IMR-90 (cell line): ENCODE results near the gene NEGR1.

ENCODE experiments used
- BHLHE40 ChIP-seq: fragments of 150-350 bp; IDR thresholded peaks from 2 replicates; pipeline ENCODE4 v1.6.1; 2016; ENCODE audit warnings: mild to moderate bottlenecking, low read depth, low read length
- CEBPB ChIP-seq: IDR thresholded peaks from 2 replicates; pipeline ENCODE4 v1.6.1; 2012; ENCODE audit warnings: low read depth, low read length, improper control_type of control experiment
- CHD1 ChIP-seq: IDR thresholded peaks from 2 replicates; pipeline ENCODE4 v1.6.1; 2012; ENCODE audit warnings: low read depth, low read length, improper control_type of control experiment
- MAFK ChIP-seq: IDR thresholded peaks from 2 replicates; pipeline ENCODE4 v1.6.1; 2012; ENCODE audit warnings: low read depth, low read length, improper control_type of control experiment
- MXI1 ChIP-seq: IDR thresholded peaks from 2 replicates; pipeline ENCODE4 v1.6.1; 2012; ENCODE audit warnings: low read depth, mild to moderate bottlenecking, low read length, moderate library complexity, borderline replicate concordance
- NFE2L2 ChIP-seq: fragments of 150-350 bp; IDR thresholded peaks from 2 replicates; pipeline ENCODE4 v1.6.1; 2016; ENCODE audit warnings: low read depth, mild to moderate bottlenecking, low read length
- POLR2A ChIP-seq: IDR thresholded peaks from 2 replicates; pipeline ENCODE4 v1.6.1; 2012; ENCODE audit warnings: mild to moderate bottlenecking, low read depth, low read length
- RAD21 ChIP-seq: IDR thresholded peaks from 2 replicates; pipeline ENCODE4 v1.6.1; 2012; ENCODE audit warnings: low read length, improper control_type of control experiment
- RCOR1 ChIP-seq: IDR thresholded peaks from 2 replicates; pipeline ENCODE4 v1.6.1; 2012; ENCODE audit warnings: mild to moderate bottlenecking, low read length, improper control_type of control experiment; ENCODE audit not compliant: insufficient replicate concordance
- RFX5 ChIP-seq: IDR thresholded peaks from 2 replicates; pipeline ENCODE4 v1.8.0; 2012; ENCODE audit warnings: low read depth, mild to moderate bottlenecking, low read length, moderate library complexity
- SMC3 ChIP-seq: fragments of 150-350 bp; IDR thresholded peaks from 2 replicates; pipeline ENCODE4 v1.6.1; 2016; ENCODE audit warnings: low read depth, mild to moderate bottlenecking, antibody characterized with exemption, low read length, moderate library complexity
- TF ChIP-seq, protein P1 (sequence below): conservative IDR thresholded peaks from 2 replicates; pipeline ENCODE4 v1.5.1; 2012; ENCODE audit warnings: mild to moderate bottlenecking, low read depth, low read length, improper control_type of control experiment
- TF ChIP-seq, protein P2 (sequence below): fragments of 150-350 bp; IDR thresholded peaks from 2 replicates; pipeline ENCODE4 v1.6.1; 2017; ENCODE audit warnings: mild to moderate bottlenecking, antibody characterized with exemption, low read length, low read depth
- TF ChIP-seq, protein P3 (sequence below): fragments of 150-350 bp; IDR thresholded peaks from 2 replicates; pipeline ENCODE4 v1.6.1; 2016; ENCODE audit warnings: low read depth, mild to moderate bottlenecking, low read length, moderate library complexity, borderline replicate concordance

DNA sequence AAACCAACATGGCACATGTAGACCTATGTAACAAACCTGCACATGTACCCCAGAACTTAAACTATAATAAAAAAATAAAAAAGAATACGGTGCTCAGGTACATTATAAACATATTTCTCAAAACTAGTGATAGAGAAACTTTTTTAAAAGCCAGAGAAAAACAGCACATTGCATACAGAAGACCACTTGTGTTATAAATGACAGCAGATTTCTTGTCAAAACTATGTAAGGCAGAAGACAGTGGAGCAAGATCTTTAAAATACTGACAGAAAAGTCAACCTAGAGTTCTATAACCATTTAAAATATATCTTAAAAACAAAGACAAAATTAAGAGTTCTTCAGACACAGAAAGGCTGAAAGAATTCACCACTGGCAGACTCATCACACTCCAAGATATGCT, 144.7 kb downstream of the NEGR1 start:
- TF ChIP-seq MXI1 (no peak), POLR2A (no peak), RAD21 (no peak), SMC3 (no peak), RFX5 (no peak), MAFK (no peak), NFE2L2 (no peak), BHLHE40 (no peak), CHD1 (no peak), RCOR1 (no peak), CEBPB (no peak)
- TF ChIP-seq, protein P1, sequence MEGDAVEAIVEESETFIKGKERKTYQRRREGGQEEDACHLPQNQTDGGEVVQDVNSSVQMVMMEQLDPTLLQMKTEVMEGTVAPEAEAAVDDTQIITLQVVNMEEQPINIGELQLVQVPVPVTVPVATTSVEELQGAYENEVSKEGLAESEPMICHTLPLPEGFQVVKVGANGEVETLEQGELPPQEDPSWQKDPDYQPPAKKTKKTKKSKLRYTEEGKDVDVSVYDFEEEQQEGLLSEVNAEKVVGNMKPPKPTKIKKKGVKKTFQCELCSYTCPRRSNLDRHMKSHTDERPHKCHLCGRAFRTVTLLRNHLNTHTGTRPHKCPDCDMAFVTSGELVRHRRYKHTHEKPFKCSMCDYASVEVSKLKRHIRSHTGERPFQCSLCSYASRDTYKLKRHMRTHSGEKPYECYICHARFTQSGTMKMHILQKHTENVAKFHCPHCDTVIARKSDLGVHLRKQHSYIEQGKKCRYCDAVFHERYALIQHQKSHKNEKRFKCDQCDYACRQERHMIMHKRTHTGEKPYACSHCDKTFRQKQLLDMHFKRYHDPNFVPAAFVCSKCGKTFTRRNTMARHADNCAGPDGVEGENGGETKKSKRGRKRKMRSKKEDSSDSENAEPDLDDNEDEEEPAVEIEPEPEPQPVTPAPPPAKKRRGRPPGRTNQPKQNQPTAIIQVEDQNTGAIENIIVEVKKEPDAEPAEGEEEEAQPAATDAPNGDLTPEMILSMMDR: no peak
- TF ChIP-seq, protein P2, sequence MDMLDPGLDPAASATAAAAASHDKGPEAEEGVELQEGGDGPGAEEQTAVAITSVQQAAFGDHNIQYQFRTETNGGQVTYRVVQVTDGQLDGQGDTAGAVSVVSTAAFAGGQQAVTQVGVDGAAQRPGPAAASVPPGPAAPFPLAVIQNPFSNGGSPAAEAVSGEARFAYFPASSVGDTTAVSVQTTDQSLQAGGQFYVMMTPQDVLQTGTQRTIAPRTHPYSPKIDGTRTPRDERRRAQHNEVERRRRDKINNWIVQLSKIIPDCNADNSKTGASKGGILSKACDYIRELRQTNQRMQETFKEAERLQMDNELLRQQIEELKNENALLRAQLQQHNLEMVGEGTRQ: no peak
- TF ChIP-seq, protein P3, sequence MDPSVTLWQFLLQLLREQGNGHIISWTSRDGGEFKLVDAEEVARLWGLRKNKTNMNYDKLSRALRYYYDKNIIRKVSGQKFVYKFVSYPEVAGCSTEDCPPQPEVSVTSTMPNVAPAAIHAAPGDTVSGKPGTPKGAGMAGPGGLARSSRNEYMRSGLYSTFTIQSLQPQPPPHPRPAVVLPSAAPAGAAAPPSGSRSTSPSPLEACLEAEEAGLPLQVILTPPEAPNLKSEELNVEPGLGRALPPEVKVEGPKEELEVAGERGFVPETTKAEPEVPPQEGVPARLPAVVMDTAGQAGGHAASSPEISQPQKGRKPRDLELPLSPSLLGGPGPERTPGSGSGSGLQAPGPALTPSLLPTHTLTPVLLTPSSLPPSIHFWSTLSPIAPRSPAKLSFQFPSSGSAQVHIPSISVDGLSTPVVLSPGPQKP: no peak
